SK-N-SH (cell line): ENCODE data around the gene TMEM174. TPM values are rescaled to one million over a fixed set of nuclear protein-coding genes. Genes with fewer than 3 reads are reported as not detected.
A peak's percentile ranks its signal among the peaks of the same experiment; 100 is the strongest.

Experiments
- CTCF ChIA-PET: fragments of 300-600, 350-600 bp; formaldehyde crosslinking; extraction: SDS; loops from one replicate; lab custom pipeline; 2021; lab: Yijun Ruan, JAX
- POLR2A ChIA-PET: fragments of 350-600 bp; sonication (Branson Sonifier 250); formaldehyde crosslinking; extraction: SDS; loops from one replicate; lab custom pipeline; 2020; ENCODE audit warnings: antibody characterized with exemption, inconsistent platforms; lab: Yijun Ruan, JAX
- DNase-seq: peaks from one replicate; pipeline ENCODE4 v3.0.0; 2012
- H2AFZ ChIP-seq: fragments of 200-600 bp; sonication (generic); 2 replicates; pipeline ENCODE4 v1.8.1; 2016; ENCODE audit warnings: antibody characterized with exemption, mild to moderate bottlenecking, low read depth
- H3F3A ChIP-seq: fragments of 200-600 bp; sonication (generic); replicated peaks from 2 replicates; pipeline ENCODE3; 2016; ENCODE audit warnings: antibody characterized with exemption, mild to moderate bottlenecking; ENCODE audit not compliant: insufficient read depth
- H3K27ac ChIP-seq, 2 experiments: fragments of 200-500 bp in 1 of 2; fragments of 200-600 bp in 1 of 2; sonication (Bioruptor generic) in 1 of 2; sonication (generic), shearing (Covaris generic) in 1 of 2; 2 replicates each; pipeline versions ENCODE4 v1.5.1 to v1.6.1; 2014 to 2016; ENCODE audit warnings: low read depth in 2 of 2, inconsistent platforms in 1 of 2, low read length in 1 of 2, mild to moderate bottlenecking in 1 of 2, mixed read lengths in 1 of 2
- H3K27me3 ChIP-seq: fragments of 200-600 bp; sonication (generic), shearing (Covaris generic); 2 replicates; pipeline ENCODE4 v1.6.1; 2016; ENCODE audit warnings: mixed run types; ENCODE audit not compliant: insufficient read depth
- H3K36me3 ChIP-seq, 2 experiments: fragments of 200-500 bp in 1 of 2; fragments of 200-600 bp in 1 of 2; sonication (Bioruptor generic) in 1 of 2; sonication (generic) in 1 of 2; replicated peaks in 1 of 2; 2 replicates each; pipeline versions ENCODE3 to v1.5.1; 2014 to 2016; ENCODE audit warnings: low read length in 1 of 2, mild to moderate bottlenecking in 1 of 2; ENCODE audit not compliant: insufficient read depth in 2 of 2, control insufficient read depth in 1 of 2
- H3K4me1 ChIP-seq, 2 experiments: fragments of 200-500 bp in 1 of 2; fragments of 200-600 bp in 1 of 2; sonication (Bioruptor generic) in 1 of 2; sonication (generic), shearing (Covaris generic) in 1 of 2; 2 replicates each; pipeline versions ENCODE4 v1.5.1 to v1.6.1; 2014 to 2016; ENCODE audit warnings: low read depth in 1 of 2, low read length in 1 of 2, mixed run types in 1 of 2; ENCODE audit not compliant: insufficient read depth in 2 of 2, control insufficient read depth in 1 of 2
- H3K4me2 ChIP-seq: fragments of 200-600 bp; sonication (generic), shearing (Covaris generic); 2 replicates; pipeline ENCODE4 v1.6.1; 2017; ENCODE audit warnings: mixed run types
- H3K4me3 ChIP-seq, 2 experiments: fragments of 200-500 bp in 1 of 2; fragments of 200-600 bp in 1 of 2; sonication (Bioruptor generic) in 1 of 2; sonication (generic), shearing (Covaris generic) in 1 of 2; 2 replicates each; pipeline versions ENCODE4 v1.5.1 to v1.8.1; 2014 to 2016; ENCODE audit warnings: low read depth in 2 of 2, inconsistent platforms in 1 of 2, low read length in 1 of 2, mild to moderate bottlenecking in 1 of 2, mixed read lengths in 1 of 2, moderate library complexity in 1 of 2
- H3K79me2 ChIP-seq: fragments of 200-600 bp; sonication (generic); 2 replicates; pipeline ENCODE4 v1.8.1; 2017; ENCODE audit warnings: mild to moderate bottlenecking; ENCODE audit not compliant: insufficient read depth
- H3K9ac ChIP-seq: fragments of 200-600 bp; sonication (generic); 2 replicates; pipeline ENCODE4 v1.6.1; 2017; ENCODE audit warnings: mixed run types
- H3K9me2 ChIP-seq: fragments of 200-600 bp; sonication (generic); 2 replicates; pipeline ENCODE4 v1.6.1; 2017; ENCODE audit warnings: mixed run types
- H3K9me3 ChIP-seq: fragments of 200-600 bp; sonication (generic); 2 replicates; pipeline ENCODE4 v1.6.1; 2017; ENCODE audit warnings: mixed run types, mild to moderate bottlenecking, moderate library complexity
- H4K20me1 ChIP-seq: fragments of 200-600 bp; sonication (generic); 2 replicates; pipeline ENCODE4 v1.6.1; 2017; ENCODE audit warnings: mild to moderate bottlenecking, mixed run types; ENCODE audit not compliant: insufficient read depth
- ELF1 ChIP-seq: IDR thresholded peaks from 2 replicates; pipeline ENCODE4 v1.4.0; 2012
- EP300 ChIP-seq, 2 experiments: IDR thresholded peaks; 2 replicates each; pipeline versions ENCODE4 v1.4.0 to v1.6.1; 2012; ENCODE audit warnings: borderline replicate concordance in 1 of 2, low read depth in 1 of 2, low read length in 1 of 2
- FOSL2 ChIP-seq: IDR thresholded peaks from 2 replicates; pipeline ENCODE4 v1.4.0; 2012; ENCODE audit warnings: low read depth, mild to moderate bottlenecking, moderate library complexity, borderline replicate concordance
- GABPA ChIP-seq: IDR thresholded peaks from 2 replicates; pipeline ENCODE4 v1.4.0; 2012; ENCODE audit warnings: low read depth, mild to moderate bottlenecking
- IRF3 ChIP-seq: fragments of 150-350 bp; IDR thresholded peaks from 2 replicates; pipeline ENCODE4 v1.6.1; 2016; ENCODE audit warnings: mild to moderate bottlenecking, low read depth, low read length
- JUND ChIP-seq: IDR thresholded peaks from 2 replicates; pipeline ENCODE4 v1.4.0; 2012
- MAX ChIP-seq: IDR thresholded peaks from 2 replicates; pipeline ENCODE4 v1.4.0; 2012; ENCODE audit warnings: low read depth
- MEF2A ChIP-seq: IDR thresholded peaks from 2 replicates; pipeline ENCODE4 v1.4.0; 2012; ENCODE audit warnings: low read depth, borderline replicate concordance
- NFIC ChIP-seq: IDR thresholded peaks from 2 replicates; pipeline ENCODE4 v1.4.0; 2012; ENCODE audit warnings: borderline replicate concordance
- POLR2AphosphoS5 ChIP-seq: IDR thresholded peaks from 2 replicates; pipeline ENCODE4 v1.6.1; 2012; ENCODE audit warnings: low read depth, low read length
- RAD21 ChIP-seq: IDR thresholded peaks from 2 replicates; pipeline ENCODE4 v1.6.1; 2012; ENCODE audit warnings: mild to moderate bottlenecking, low read length
- RCOR1 ChIP-seq: fragments of 150-350 bp; IDR thresholded peaks from 2 replicates; pipeline ENCODE4 v1.6.1; 2017; ENCODE audit warnings: antibody characterized with exemption, low read length
- REST ChIP-seq: IDR thresholded peaks from 2 replicates; pipeline ENCODE4 v1.6.1; 2012; ENCODE audit warnings: mild to moderate bottlenecking, low read depth, low read length, moderate library complexity
- RXRA ChIP-seq: IDR thresholded peaks from 2 replicates; pipeline ENCODE4 v1.4.0; 2012; ENCODE audit warnings: low read depth, mild to moderate bottlenecking, borderline replicate concordance
- SIN3A ChIP-seq: IDR thresholded peaks from 2 replicates; pipeline ENCODE4 v1.6.1; 2012; ENCODE audit warnings: low read depth, mild to moderate bottlenecking, low read length, moderate library complexity, borderline replicate concordance
- TCF12 ChIP-seq: IDR thresholded peaks from 2 replicates; pipeline ENCODE4 v1.4.0; 2012
- TEAD4 ChIP-seq: IDR thresholded peaks from 2 replicates; pipeline ENCODE4 v1.4.0; 2012; ENCODE audit warnings: mild to moderate bottlenecking, borderline replicate concordance; ENCODE audit not compliant: insufficient read depth
- USF1 ChIP-seq: IDR thresholded peaks from 2 replicates; pipeline ENCODE4 v1.4.0; 2012; ENCODE audit warnings: low read depth, borderline replicate concordance
- USF2 ChIP-seq: fragments of 150-350 bp; IDR thresholded peaks from 2 replicates; pipeline ENCODE4 v1.6.1; 2017; ENCODE audit warnings: antibody characterized with exemption, low read length, low read depth, borderline replicate concordance
- WGBS: methylation state at CpG from one replicate; pipeline ENCODE4 v1.1.6; 2017; ENCODE audit warnings: low lambda C conversion rate; 5-methylcytosine and 5-hydroxymethylcytosine counted together
- polyA plus RNA-seq, 3 experiments: library from polyadenylated mRNA; depleted of rRNA; stranded (reverse); fragments of >200 nt; gene quantifications; 2 replicates each; pipeline ENCODE4 v1.2.3, GENCODE V29; 2012
- TF ChIP-seq, protein P1 (sequence below): IDR thresholded peaks from 2 replicates; pipeline ENCODE4; 2012
- TF ChIP-seq, protein P2 (sequence below): IDR thresholded peaks from 2 replicates; pipeline ENCODE4 v1.4.0; 2012; ENCODE audit warnings: low read depth, borderline replicate concordance

TMEM174 gene
- polyA plus RNA-seq, 1 of the 3 experiments (the other 2 are of a cell fraction): not detected

GRCh38 chr5:73213566-73213998 lies 40.6 kb downstream of the TMEM174 start:
- no peaks in the 10 kb centered on the region for H3K9me3 ChIP-seq
- WGBS: 34% methylated on average over 6 of the region's 6 CpGs
- no peaks in the 10 kb centered on the region for H3K27me3 ChIP-seq
- H3K36me3 ChIP-seq: no peaks in the 10 kb centered on the region
- CTCF ChIA-PET: interaction anchor here (0.6 to 3.6 kb wide), 2 partner anchors 13 to 130 kb away, joined by 3 to 43 read pairs; no protein-coding TSS in a partner anchor
- no peak overlapping the region for H2AFZ ChIP-seq
- H4K20me1 ChIP-seq: no peaks in the 10 kb centered on the region
- peaks cover 4% of the 10 kb centered on the region for H3F3A ChIP-seq
- H3K4me2 ChIP-seq: peak overlapping the region; percentile 71
- POLR2A ChIA-PET: no interaction called here
- H3K4me1 ChIP-seq: peaks cover 9 to 16% of the 10 kb centered on the region in 2 experiments; a peak in 3 of 4 replicates
- no peaks in the 10 kb centered on the region for H3K9me2 ChIP-seq
- peak overlapping the region in 1 of 2 experiments; percentile 22; a peak in 1 of 4 replicates for H3K27ac ChIP-seq
- DNase-seq: no peak
- TF ChIP-seq ELF1 (no peak), RCOR1 (no peak), USF2 (no peak), TEAD4 (0 out of 2 replicates have a peak, but pooled peaks have one; percentile 17), IRF3 (no peak), RAD21 (no peak), POLR2AphosphoS5 (peak; percentile 64; the same call in 1 of the 2 replicates), JUND (peak; percentile 65), MAX (peak; percentile 57), SIN3A (0 out of 2 replicates have a peak, but pooled peaks have one; percentile 43), REST (0 out of 2 replicates have a peak, but pooled peaks have one; percentile 28), GABPA (no peak), FOSL2 (peak; percentile 49; the same call in 1 of the 2 replicates), USF1 (no peak), MEF2A (peak; percentile 58; the same call in 1 of the 2 replicates), TCF12 (peak; percentile 97), EP300 (IDR thresholded peaks at IDR 0.05; ENCODE audit: borderline replicate concordance in 1 of 2, low read depth in 1 of 2, low read length in 1 of 2) (peak; percentile 39 to 75; a peak in 2 of 4 replicates), NFIC (peak; percentile 73; the same call in 1 of the 2 replicates), RXRA (peak; percentile 49; the same call in 1 of the 2 replicates)
- TF ChIP-seq, protein P1, sequence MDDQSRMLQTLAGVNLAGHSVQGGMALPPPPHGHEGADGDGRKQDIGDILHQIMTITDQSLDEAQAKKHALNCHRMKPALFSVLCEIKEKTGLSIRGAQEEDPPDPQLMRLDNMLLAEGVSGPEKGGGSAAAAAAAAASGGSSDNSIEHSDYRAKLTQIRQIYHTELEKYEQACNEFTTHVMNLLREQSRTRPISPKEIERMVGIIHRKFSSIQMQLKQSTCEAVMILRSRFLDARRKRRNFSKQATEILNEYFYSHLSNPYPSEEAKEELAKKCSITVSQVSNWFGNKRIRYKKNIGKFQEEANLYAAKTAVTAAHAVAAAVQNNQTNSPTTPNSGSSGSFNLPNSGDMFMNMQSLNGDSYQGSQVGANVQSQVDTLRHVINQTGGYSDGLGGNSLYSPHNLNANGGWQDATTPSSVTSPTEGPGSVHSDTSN: peak; percentile 70
- TF ChIP-seq, protein P2, sequence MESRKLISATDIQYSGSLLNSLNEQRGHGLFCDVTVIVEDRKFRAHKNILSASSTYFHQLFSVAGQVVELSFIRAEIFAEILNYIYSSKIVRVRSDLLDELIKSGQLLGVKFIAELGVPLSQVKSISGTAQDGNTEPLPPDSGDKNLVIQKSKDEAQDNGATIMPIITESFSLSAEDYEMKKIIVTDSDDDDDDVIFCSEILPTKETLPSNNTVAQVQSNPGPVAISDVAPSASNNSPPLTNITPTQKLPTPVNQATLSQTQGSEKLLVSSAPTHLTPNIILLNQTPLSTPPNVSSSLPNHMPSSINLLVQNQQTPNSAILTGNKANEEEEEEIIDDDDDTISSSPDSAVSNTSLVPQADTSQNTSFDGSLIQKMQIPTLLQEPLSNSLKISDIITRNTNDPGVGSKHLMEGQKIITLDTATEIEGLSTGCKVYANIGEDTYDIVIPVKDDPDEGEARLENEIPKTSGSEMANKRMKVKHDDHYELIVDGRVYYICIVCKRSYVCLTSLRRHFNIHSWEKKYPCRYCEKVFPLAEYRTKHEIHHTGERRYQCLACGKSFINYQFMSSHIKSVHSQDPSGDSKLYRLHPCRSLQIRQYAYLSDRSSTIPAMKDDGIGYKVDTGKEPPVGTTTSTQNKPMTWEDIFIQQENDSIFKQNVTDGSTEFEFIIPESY: 0 out of 2 replicates have a peak, but pooled peaks have one; percentile 42
- H3K9ac ChIP-seq: no peak overlapping the region
- H3K79me2 ChIP-seq: no peaks in the 10 kb centered on the region
- no peak overlapping the region for H3K4me3 ChIP-seq
